Esophagus squamous epithelium (tissue), 4 donors: Measurements from ENCODE around the gene SEMA4D.

Experiments
- POLR2A ChIP-seq, 4 donors: fragments of 450-650 bp; IDR thresholded peaks; one replicate each; pipeline ENCODE4 v1.6.1; 2017; ENCODE audit warnings: antibody characterized with exemption in 4 of 4, mild to moderate bottlenecking in 4 of 4, moderate library complexity in 3 of 4
- TF ChIP-seq, protein P1 (sequence below), 6 experiments: fragments of 450-650 bp in 4 of 6; fragments of 200-600 bp in 2 of 6; sonication (generic) in 2 of 6; IDR thresholded peaks; one replicate each; pipeline ENCODE4 v1.5.1; 2016 to 2019; ENCODE audit warnings: antibody characterized with exemption in 6 of 6, mild to moderate bottlenecking in 4 of 6, moderate library complexity in 4 of 6

DNA sequence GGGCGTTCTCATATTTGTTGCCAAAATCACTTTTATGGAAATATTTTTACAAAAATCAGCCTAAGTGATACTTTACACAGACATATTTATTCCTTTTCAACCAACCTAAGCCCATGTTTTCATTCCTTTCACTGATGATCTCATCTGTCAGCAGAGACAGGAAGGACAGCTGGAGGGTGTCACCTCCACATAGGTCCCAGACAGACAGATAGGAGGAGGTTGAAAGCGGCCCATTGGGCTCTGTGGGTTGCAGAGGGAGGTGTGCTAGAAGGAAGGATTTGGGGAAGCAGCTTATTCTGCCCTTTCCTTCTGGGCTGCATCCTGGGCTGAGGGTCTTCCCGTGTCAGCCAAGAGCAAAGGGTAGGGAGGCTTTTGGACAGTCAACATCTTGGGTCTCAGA lies 26.0 kb upstream of the SEMA4D start:
- TF ChIP-seq, protein P1, sequence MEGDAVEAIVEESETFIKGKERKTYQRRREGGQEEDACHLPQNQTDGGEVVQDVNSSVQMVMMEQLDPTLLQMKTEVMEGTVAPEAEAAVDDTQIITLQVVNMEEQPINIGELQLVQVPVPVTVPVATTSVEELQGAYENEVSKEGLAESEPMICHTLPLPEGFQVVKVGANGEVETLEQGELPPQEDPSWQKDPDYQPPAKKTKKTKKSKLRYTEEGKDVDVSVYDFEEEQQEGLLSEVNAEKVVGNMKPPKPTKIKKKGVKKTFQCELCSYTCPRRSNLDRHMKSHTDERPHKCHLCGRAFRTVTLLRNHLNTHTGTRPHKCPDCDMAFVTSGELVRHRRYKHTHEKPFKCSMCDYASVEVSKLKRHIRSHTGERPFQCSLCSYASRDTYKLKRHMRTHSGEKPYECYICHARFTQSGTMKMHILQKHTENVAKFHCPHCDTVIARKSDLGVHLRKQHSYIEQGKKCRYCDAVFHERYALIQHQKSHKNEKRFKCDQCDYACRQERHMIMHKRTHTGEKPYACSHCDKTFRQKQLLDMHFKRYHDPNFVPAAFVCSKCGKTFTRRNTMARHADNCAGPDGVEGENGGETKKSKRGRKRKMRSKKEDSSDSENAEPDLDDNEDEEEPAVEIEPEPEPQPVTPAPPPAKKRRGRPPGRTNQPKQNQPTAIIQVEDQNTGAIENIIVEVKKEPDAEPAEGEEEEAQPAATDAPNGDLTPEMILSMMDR (IDR thresholded peaks at IDR 0.05) = no peak
- TF ChIP-seq POLR2A (IDR thresholded peaks at IDR 0.05) = no peak
